Stomach smooth muscle (tissue), 2 donors: Measurements from ENCODE around the gene PRR30.
"Not testable (repeated sequence)": the region's sequence is repeated elsewhere in the genome, so short reads cannot be mapped to it uniquely, and the experiment has no call there.

Experiments
- H3K27ac ChIP-seq: one replicate; pipeline ENCODE4 v1.7.0; 2013; ENCODE audit warnings: mild to moderate bottlenecking, low read length, inconsistent platforms
- H3K27me3 ChIP-seq, 2 donors: one replicate each; pipeline ENCODE4 v1.7.0; 2013; ENCODE audit warnings: low read length in 2 of 2; ENCODE audit not compliant: insufficient read depth in 2 of 2, control insufficient read depth in 1 of 2
- H3K36me3 ChIP-seq, 2 donors: one replicate each; pipeline ENCODE4 v1.7.0; 2013; ENCODE audit warnings: low read length in 2 of 2; ENCODE audit not compliant: control insufficient read depth in 2 of 2, insufficient read depth in 2 of 2
- H3K4me1 ChIP-seq: one replicate; pipeline ENCODE4 v1.7.0; 2013; ENCODE audit warnings: low read length; ENCODE audit not compliant: control insufficient read depth, insufficient read depth
- H3K4me3 ChIP-seq, 2 donors: one replicate each; pipeline ENCODE4 v1.7.0; 2013; ENCODE audit warnings: low read length in 2 of 2
- H3K9ac ChIP-seq, 2 donors: one replicate each; pipeline ENCODE4 v1.7.0; 2013; ENCODE audit warnings: low read length in 2 of 2, mild to moderate bottlenecking in 1 of 2
- H3K9me3 ChIP-seq, 2 donors: one replicate each; pipeline ENCODE4 v1.7.0; 2013; ENCODE audit warnings: low read length in 2 of 2; ENCODE audit not compliant: control insufficient read depth in 2 of 2
- donor health status: healthy.
- donor health status: Pancreatic carcinoma.

PRR30 gene

GRCh38 chr2:27139310-27139709 lies at the start of gene PRR30:
Gene PRR30 (minus strand): TSS chr2:27139410. CDS start chr2:27138329, 1,081 bp downstream.
- H3K36me3 ChIP-seq: no peaks in the 10 kb centered on the region
- H3K9me3 ChIP-seq: no peaks in the 10 kb centered on the region
- no peak within 1 kb of the TSS for H3K4me3 ChIP-seq
- no peak within 1 kb of the TSS for H3K27ac ChIP-seq
- no peaks in the 10 kb centered on the region for H3K27me3 ChIP-seq
- no peaks in the 10 kb centered on the region for H3K4me1 ChIP-seq
- no peak within 1 kb of the TSS for H3K9ac ChIP-seq

- no peaks in the 10 kb centered on the region for H3K36me3 ChIP-seq
- no peak overlapping the region for H3K4me3 ChIP-seq
- H3K27me3 ChIP-seq: peaks cover 0 to 6% of the 10 kb centered on the region in 2 donors
- peaks cover 7% of the 10 kb centered on the region for H3K4me1 ChIP-seq
- no peaks in the 10 kb centered on the region for H3K9me3 ChIP-seq
- H3K9ac ChIP-seq: no peak overlapping the region
- no peak overlapping the region for H3K27ac ChIP-seq
Observed at GRCh38 chr2:27186613-27187345, 47.6 kb upstream of the PRR30 start.

- peaks cover 7% of the 10 kb centered on the region for H3K4me1 ChIP-seq
- H3K27ac ChIP-seq: no peak overlapping the region
- no peak overlapping the region for H3K9ac ChIP-seq
- H3K27me3 ChIP-seq: no peaks in the 10 kb centered on the region
- H3K36me3 ChIP-seq: no peaks in the 10 kb centered on the region
- H3K4me3 ChIP-seq: no peak overlapping the region
- H3K9me3 ChIP-seq: no peaks in the 10 kb centered on the region
Observed at GRCh38 chr2:27185331-27186026, 46.3 kb upstream of the PRR30 start.

- H3K27ac ChIP-seq: no peak overlapping the region
- no peaks in the 10 kb centered on the region for H3K36me3 ChIP-seq
- no peak overlapping the region for H3K9ac ChIP-seq
- H3K4me3 ChIP-seq: no peak overlapping the region
- H3K27me3 ChIP-seq: peaks cover 2 to 3% of the 10 kb centered on the region in 2 donors
- H3K4me1 ChIP-seq: peaks cover 7% of the 10 kb centered on the region
- H3K9me3 ChIP-seq: no peaks in the 10 kb centered on the region
Observed at GRCh38 chr2:27184115-27184514, 44.9 kb upstream of the PRR30 start.

GRCh38 chr2:27182346-27182745 lies 43.1 kb upstream of the PRR30 start:
- Histone ChIP-seq H3K27me3 (peaks cover 4 to 6% of the 10 kb centered on the region in 2 donors), H3K36me3 (no peaks in the 10 kb centered on the region), H3K9ac (no peak overlapping the region), H3K27ac (no peak overlapping the region), H3K9me3 (no peaks in the 10 kb centered on the region), H3K4me1 (peaks cover 7% of the 10 kb centered on the region), H3K4me3 (no peak overlapping the region)

GRCh38 chr2:27179344-27180000 lies 40.3 kb upstream of the PRR30 start:
- H3K4me1 ChIP-seq: no peaks in the 10 kb centered on the region

GRCh38 chr2:27178469-27178868 lies 39.3 kb upstream of the PRR30 start:
- Histone ChIP-seq H3K36me3 (no peaks in the 10 kb centered on the region), H3K9ac (no peak overlapping the region), H3K4me3 (no peak overlapping the region), H3K9me3 (no peaks in the 10 kb centered on the region), H3K4me1 (no peaks in the 10 kb centered on the region), H3K27ac (no peak overlapping the region), H3K27me3 (peaks cover 6% of the 10 kb centered on the region in 2 donors)

More at GRCh38 chr2:27179344-27180000, 40.3 kb upstream of the PRR30 start:
- Histone ChIP-seq H3K27me3 (peaks cover 6% of the 10 kb centered on the region in 2 donors), H3K27ac (no peak overlapping the region), H3K9ac (no peak overlapping the region), H3K36me3 (no peaks in the 10 kb centered on the region), H3K9me3 (no peaks in the 10 kb centered on the region), H3K4me3 (no peak overlapping the region)

GRCh38 chr2:27177441-27178351 lies 38.5 kb upstream of the PRR30 start:
- Histone ChIP-seq H3K9me3 (no peaks in the 10 kb centered on the region), H3K36me3 (no peaks in the 10 kb centered on the region), H3K9ac (no peak overlapping the region), H3K4me3 (no peak overlapping the region), H3K27ac (no peak overlapping the region), H3K4me1 (no peaks in the 10 kb centered on the region), H3K27me3 (peaks cover 6 to 8% of the 10 kb centered on the region in 2 donors)

- H3K27me3 ChIP-seq, H3K27ac ChIP-seq, H3K4me3 ChIP-seq, H3K4me1 ChIP-seq, H3K9ac ChIP-seq, H3K9me3 ChIP-seq, H3K36me3 ChIP-seq: not testable (repeated sequence)
Observed at GRCh38 chr2:27175781-27176180, 36.6 kb upstream of the PRR30 start.

GRCh38 chr2:27175330-27175729 lies 36.1 kb upstream of the PRR30 start:
- no peaks in the 10 kb centered on the region for H3K9me3 ChIP-seq
- no peak overlapping the region for H3K9ac ChIP-seq
- no peak overlapping the region for H3K27ac ChIP-seq
- H3K4me3 ChIP-seq: no peak overlapping the region
- no peaks in the 10 kb centered on the region for H3K4me1 ChIP-seq
- H3K27me3 ChIP-seq: peaks cover 6 to 8% of the 10 kb centered on the region in 2 donors
- no peaks in the 10 kb centered on the region for H3K36me3 ChIP-seq
